ENCODE results near the gene SH3RF1.

DNA sequence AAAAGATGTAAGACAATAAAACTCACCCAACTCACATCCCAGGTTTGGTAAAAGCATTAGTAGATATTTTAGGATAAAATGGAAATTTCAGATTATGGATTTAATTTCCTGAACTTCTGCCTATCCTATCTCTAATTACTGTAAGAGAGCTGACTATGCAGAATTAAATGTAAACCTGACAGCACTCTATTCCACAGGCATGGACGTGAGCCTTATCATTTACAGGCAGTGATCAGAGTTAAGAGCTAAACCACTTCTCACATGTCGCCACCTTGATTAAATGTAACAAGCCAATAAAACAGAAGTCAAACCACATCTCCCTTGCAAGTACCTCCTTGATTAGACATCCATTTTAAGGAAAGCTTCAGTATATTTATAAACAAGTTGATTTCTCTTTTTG is 163.2 kb downstream of the SH3RF1 start:
- TF ChIP-seq, protein P1, sequence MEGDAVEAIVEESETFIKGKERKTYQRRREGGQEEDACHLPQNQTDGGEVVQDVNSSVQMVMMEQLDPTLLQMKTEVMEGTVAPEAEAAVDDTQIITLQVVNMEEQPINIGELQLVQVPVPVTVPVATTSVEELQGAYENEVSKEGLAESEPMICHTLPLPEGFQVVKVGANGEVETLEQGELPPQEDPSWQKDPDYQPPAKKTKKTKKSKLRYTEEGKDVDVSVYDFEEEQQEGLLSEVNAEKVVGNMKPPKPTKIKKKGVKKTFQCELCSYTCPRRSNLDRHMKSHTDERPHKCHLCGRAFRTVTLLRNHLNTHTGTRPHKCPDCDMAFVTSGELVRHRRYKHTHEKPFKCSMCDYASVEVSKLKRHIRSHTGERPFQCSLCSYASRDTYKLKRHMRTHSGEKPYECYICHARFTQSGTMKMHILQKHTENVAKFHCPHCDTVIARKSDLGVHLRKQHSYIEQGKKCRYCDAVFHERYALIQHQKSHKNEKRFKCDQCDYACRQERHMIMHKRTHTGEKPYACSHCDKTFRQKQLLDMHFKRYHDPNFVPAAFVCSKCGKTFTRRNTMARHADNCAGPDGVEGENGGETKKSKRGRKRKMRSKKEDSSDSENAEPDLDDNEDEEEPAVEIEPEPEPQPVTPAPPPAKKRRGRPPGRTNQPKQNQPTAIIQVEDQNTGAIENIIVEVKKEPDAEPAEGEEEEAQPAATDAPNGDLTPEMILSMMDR (IDR thresholded peaks at IDR 0.05) = no peak
- TF ChIP-seq POLR2A (IDR thresholded peaks at IDR 0.05) = no peak
- TF ChIP-seq POLR2AphosphoS5 (IDR thresholded peaks at IDR 0.05) = no peak
